ENCODE results near the gene GYG2.
"Not testable (repeated sequence)": the region's sequence is repeated elsewhere in the genome, so short reads cannot be mapped to it uniquely, and the experiment has no call there.

The GYG2 gene

GRCh38 chrX:2828344-2828958, at the start of gene GYG2:
TSS of gene GYG2 (plus strand) at chrX:2828930. CDS start at chrX:2830189, 1,259 bp downstream.
- no peak for DNase-seq

GRCh38 chrX:2780472-2781225, 48.1 kb upstream of the GYG2 start:
- not testable (repeated sequence) for DNase-seq

- DNase-seq = no peak
These were observed 47.5 kb upstream of the GYG2 start for GRCh38 chrX:2781226-2781571.

GRCh38 chrX:2781698-2782097, 47.0 kb upstream of the GYG2 start:
- no peak for DNase-seq

DNA sequence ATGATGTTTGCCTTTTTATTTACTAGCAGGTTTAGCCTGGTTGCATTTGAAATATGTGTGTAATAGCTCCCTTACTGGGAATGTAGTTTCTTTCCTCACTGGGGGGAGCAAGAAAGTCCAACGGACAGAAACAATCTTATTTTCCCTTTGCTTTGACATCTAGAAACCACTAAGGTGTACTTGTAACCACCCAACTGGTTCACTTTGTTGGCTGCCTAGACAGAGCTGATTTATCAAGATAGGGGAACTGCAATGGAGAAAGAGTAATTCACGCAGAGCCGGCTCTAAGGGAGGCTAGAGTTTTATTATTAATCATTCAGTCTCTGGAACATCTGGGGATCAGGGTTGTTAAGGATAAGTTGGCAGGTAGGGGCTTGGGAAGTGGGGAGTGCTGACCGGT, 46.6 kb upstream of the GYG2 start:
- DNase-seq = no peak

GRCh38 chrX:2782778-2783177, 46.0 kb upstream of the GYG2 start:
- DNase-seq = no peak

DNA sequence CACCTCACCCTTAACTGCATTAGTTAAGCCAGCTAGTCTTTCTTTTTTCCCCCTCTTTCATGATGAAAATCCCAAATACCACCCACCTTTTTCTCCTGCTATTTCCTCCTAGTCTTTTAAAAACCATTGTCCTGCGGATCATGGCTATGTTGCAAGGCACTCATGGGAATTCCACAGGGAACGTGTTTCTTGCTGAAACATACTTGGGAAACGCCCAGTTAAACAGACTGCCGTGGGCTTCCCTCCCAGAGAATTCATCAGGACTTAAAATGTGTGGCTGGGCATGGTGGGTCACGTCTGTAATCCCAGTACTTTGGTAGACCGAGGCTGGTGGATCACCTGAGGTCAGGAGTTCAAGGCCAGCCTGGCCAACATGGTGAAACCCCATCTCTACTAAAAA, 44.7 kb upstream of the GYG2 start:
- DNase-seq = no peak

DNA sequence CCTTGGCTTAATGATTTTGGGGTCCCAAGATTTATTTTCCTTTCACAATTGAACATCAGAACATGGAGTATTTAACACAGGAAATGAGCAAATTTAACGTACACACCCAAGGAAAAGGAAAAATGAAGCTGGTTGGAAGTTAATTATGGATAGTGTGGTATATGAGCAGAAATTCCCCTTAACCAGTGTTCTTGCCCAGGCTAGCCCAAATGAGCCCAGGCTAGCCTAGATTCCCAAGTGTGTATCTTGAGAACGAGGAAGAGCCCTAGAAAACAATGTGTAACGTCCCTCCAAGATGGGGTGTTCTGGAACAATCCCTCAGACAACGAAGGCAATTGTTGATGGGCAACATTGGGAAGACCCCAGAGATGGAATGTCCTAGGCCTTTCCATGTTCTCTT, 43.2 kb upstream of the GYG2 start:
- DNase-seq = no peak

- DNase-seq = no peak
These were observed 39.8 kb upstream of the GYG2 start for GRCh38 chrX:2788980-2789379.

DNA sequence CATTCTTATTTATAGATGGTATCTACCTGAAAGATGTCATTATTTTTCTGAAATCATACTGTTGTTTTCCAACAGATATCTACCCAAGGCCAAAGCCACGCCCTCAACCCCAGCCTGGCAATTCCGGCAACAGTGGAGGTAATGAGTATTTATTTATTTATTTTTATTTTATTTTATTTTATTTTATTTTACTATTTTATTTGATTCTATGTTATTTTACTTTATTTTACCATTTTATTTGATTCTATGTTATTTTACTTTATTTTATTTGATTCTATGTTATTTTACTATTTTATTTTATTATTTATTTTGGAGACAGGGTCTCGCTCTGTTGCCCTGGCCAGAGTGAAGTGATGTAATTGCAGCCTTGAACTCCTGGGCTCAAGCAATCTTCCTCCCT, 39.2 kb upstream of the GYG2 start:
- DNase-seq = no peak

DNA sequence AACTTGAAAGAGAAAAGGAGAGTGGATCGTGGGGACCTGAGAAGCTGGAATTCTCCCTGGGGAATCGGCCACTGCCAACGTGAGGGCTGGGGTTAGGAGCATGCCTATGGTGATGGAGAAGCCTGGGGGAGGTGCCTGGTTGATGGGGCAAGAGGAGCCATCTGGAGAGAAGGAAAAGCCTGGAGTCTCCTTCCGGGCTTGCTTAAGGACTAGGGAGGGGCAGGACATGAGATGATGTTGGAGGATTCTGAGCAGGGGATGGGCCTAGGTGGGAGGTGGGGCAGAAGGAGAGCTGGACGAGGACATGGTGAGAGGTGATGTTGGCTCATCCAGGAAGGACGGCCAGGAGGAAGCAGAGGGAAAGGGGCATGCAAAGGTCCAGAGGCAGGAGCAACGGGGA, 35.0 kb upstream of the GYG2 start:
- no peak for DNase-seq

DNA sequence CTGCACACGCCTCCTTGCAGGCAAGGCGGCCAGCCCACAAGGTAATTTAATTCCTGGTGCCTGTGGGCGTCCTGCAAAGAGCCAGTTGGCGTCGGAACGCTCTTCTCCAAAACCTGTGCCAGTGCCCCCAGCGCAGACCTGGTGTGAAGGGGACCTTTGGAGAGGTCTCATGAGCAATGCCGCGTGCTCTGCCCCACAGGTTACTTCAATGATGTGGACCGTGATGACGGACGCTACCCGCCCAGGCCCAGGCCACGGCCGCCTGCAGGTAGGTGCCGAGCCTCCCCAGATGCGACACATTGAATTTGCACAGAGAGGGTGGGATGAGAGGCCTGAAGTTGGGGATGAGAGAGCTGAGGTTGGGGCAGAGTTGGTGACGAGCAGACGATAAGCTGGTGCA, 34.4 kb upstream of the GYG2 start:
- DNase-seq = no peak

DNA sequence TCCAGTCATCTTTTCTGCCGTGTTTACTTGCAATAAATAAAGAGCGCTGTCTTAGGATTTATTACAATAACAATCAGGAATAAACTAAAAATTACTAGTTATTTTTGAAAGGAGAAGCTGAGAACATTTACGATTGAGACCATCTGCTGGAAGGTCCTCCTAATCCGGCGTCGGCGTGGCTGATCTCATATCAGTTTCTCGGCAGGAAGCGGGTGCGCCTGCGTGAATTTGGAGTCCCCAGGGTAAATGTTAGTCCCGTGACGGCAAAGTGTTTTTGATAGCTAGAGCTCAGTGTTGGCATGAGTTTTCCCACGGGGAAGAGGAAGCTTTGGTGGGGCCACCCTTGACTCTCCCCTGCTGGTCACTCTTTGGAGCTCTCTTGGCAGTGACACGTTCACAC, 31.9 kb upstream of the GYG2 start:
- not testable (repeated sequence) for DNase-seq

DNA sequence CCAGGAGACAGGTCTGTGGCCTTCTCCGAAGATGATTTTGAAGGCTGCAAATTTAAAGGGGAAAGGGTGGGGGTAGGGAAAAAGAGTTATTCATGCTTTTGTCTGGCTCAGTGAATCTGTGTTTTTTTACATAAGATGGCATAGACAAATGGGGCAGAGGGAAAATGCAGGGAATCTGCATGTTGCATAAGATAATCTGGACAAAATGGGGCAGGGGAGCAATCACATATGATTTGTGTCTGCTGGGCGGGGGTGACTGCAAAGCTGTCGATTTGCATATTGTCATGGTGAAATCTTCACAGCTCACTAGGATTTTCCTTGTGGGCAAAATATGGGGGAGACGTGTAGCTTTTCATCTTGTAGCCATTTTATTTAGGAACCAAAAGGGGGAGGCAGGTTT, 29.4 kb upstream of the GYG2 start:
- DNase-seq = no peak

GRCh38 chrX:2799980-2800379, 28.8 kb upstream of the GYG2 start:
- not testable (repeated sequence) for DNase-seq

- DNase-seq = no peak
These were observed 27.5 kb upstream of the GYG2 start for GRCh38 chrX:2801223-2801622.

GRCh38 chrX:2802376-2803090, 26.2 kb upstream of the GYG2 start:
- not testable (repeated sequence) for DNase-seq

GRCh38 chrX:2803486-2803885, 25.2 kb upstream of the GYG2 start:
- DNase-seq = not testable (repeated sequence)

DNA sequence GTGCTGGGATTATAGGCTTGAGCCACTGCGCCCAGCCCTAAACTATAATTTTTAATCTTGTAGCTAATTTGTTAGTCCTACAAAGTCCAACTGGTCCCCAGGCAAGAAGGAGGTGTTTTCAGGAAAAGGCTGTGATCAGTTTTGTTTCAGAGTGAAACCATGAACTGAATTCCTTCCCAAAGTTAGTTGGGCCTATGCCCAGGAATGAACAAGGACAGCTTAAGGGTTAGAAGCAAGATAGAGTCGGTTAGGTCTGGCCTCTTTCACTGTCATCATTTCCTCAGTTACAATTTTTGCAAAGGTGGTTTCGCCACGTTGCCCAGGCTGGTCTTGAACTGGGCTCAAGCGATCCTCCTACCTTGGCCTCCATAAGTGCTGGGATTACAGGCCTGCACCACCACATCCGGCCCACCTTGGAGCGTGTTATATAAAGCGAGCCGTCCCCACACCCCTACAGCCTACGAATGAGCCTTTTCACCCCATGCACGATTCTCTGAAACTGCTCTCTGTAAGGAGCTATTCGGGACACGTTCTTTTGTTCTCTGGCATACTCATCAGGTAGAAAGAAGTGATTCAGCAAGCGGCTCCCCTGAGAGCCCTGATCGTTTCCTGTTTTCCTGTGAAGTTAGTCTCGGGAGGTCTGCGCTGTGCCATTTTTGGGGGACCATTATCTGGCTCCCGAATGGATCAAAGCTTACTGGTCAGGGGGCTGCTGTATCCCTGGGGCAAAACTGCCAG, 24.5 kb upstream of the GYG2 start:
- DNase-seq = not testable (repeated sequence)

- DNase-seq = not testable (repeated sequence)
These were observed 23.9 kb upstream of the GYG2 start for GRCh38 chrX:2804858-2805257.

DNA sequence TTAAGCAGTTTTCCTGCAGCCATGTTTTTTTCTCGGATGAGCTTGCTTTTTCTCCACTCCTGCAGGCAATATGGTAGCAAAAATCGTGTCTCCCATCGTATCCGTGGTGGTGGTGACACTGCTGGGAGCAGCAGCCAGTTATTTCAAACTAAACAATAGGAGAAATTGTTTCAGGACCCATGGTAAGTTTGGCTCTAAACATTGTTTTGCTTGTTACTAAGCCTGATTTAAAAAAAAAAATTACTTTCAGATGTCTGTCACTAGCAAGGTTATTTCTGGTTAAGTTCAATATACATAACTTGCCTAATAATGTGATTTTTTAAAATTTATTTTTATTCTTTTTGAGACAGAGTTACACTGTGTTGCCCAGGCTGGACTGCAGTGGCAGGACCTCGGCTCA, 17.5 kb upstream of the GYG2 start:
- DNase-seq = no peak

DNA sequence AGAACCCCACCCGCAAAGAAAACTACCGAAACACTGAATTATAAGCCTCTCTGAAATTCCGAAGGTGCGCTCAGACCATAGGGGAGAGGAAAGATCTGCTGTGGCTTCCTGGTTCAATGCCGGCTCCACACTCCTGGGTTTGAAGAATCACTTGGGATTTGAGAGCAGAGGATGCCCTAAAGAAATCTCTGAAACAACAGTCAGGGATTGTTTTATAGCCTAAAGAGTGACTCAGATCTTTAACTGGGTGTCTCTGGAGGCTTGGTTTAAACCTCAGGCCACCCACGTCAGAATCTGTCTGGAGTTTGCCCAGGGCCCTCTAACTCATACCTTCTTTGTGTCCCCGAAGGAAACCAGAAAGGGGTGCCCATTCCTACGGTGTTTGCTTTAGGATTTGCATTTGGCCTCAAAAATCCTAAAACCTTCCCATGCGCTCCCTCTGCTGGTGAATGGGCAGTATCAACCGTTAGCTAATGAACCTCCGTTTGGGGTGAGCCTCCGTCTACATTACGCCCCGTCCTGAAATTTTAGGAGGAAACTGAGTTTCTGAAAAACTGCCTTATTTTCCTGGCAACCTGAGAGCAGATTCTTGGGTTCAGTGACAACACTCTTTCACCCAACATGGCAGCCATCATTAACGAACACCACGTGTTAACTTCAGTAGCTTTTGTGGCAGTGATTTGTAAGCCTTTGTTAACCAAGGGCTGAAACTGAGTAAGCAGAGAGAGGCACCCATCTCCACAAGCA, 16.4 kb upstream of the GYG2 start:
- DNase-seq = not testable (repeated sequence)

DNA sequence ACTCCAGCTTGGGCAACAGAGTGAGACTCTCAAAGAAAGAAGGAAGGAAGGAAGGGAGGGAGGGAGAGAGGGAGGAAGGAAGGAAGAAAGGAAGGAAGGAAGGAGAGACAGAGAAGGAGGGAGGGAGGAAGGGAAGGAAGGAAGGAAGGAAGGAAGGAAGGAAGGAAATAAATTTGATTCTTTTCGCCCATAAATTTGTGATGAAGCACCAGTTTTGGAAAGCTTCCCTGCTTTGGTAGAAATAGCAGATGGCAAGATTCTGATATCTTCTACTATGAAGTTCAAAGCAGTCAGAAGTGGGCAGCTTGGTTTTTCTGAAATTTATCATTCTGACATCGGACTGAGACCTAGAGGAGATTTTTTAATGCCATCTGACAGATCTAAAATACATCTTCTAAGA, 11.7 kb upstream of the GYG2 start:
- DNase-seq = no peak

Data from NCI-H2081 treated with DMSO at 0.1 percent for 48 hours (cell line).